ENCODE results near the gene TCF20.

GRCh38 chr22:42236848-42237247, 33.6 kb downstream of the TCF20 start:
- TF ChIP-seq POLR2A (IDR thresholded peaks at IDR 0.05; ENCODE audit: extremely low read depth, insufficient read length) (no peak), CTCF (IDR thresholded peaks at IDR 0.05; ENCODE audit: low read depth, low read length) (no peak), MAX (IDR thresholded peaks at IDR 0.05; ENCODE audit: low read depth, low read length) (no peak), MYC (IDR thresholded peaks at IDR 0.05; ENCODE audit: low read depth, low read length) (no peak)
